ENCODE results near the gene PSMA4. TPM values are rescaled to one million over a fixed set of nuclear protein-coding genes. Genes with fewer than 3 reads are reported as not detected.

Gene PSMA4
- total RNA-seq, 4 donors from 2014 or later = 99.9 to 191 (median 118) TPM

DNA sequence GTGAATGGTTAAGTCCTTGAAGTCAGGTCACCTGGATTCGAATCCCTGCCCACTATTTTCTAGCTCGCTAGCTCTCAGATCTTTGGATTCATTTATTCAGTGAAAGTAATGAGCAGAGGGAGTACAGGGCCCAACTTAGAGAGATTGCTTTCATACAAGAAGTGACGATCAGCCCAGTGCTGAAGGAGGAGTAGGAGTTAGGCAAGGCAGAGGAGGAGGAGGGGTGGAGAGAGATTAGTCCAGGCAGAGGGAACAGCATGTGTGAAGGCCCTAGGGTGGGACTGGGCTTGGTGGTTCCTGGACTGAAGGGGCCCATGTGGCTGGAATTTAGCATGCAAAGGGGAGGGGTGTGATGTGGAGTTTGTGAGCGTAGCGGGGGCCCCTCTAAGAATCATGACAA, 21.2 kb downstream of the PSMA4 start:
- no peak for ATAC-seq
- Histone ChIP-seq H3K4me3 (no peak overlapping the region), H3K36me3 (no peaks in the 10 kb centered on the region), H3K9me3 (no peaks in the 10 kb centered on the region), H3K27ac (no peak overlapping the region), H3K27me3 (no peaks in the 10 kb centered on the region), H3K4me1 (peaks cover 0 to 18% (median 0%) of the 10 kb centered on the region in 3 donors)
- WGBS, 2 donors (ENCODE audit: low coverage in 1 of 2) = 79 to 81% methylated on average over 5 of the region's 5 CpGs
- TF ChIP-seq CTCF (IDR thresholded peaks at IDR 0.05) = no peak
- no peak for TF ChIP-seq POLR2AphosphoS5 (IDR thresholded peaks at IDR 0.05)
- no peak for TF ChIP-seq POLR2A (IDR thresholded peaks at IDR 0.05)
- TF ChIP-seq EP300 (IDR thresholded peaks at IDR 0.05) = no peak

GRCh38 chr15:78563092-78563491, 22.8 kb downstream of the PSMA4 start:
- 90 to 100% methylated on average over 1 to 2 of the region's 2 CpGs for WGBS, 2 donors (ENCODE audit: low coverage in 1 of 2)
- Histone ChIP-seq H3K36me3 (no peaks in the 10 kb centered on the region), H3K4me1 (peaks cover 0 to 20% (median 0%) of the 10 kb centered on the region in 3 donors), H3K4me3 (no peak overlapping the region), H3K27me3 (no peaks in the 10 kb centered on the region), H3K9me3 (no peaks in the 10 kb centered on the region), H3K27ac (no peak overlapping the region)
- TF ChIP-seq POLR2AphosphoS5 (IDR thresholded peaks at IDR 0.05) (no peak), EP300 (IDR thresholded peaks at IDR 0.05) (no peak), CTCF (IDR thresholded peaks at IDR 0.05) (no peak), POLR2A (IDR thresholded peaks at IDR 0.05) (no peak)
- ATAC-seq = no peak

GRCh38 chr15:78564743-78565096, 24.5 kb downstream of the PSMA4 start:
- no peaks in the 10 kb centered on the region for H3K36me3 ChIP-seq
- peaks cover 6% of the 10 kb centered on the region for H3K27me3 ChIP-seq
- no peak for TF ChIP-seq POLR2A (IDR thresholded peaks at IDR 0.05)
- TF ChIP-seq POLR2AphosphoS5 (IDR thresholded peaks at IDR 0.05) = no peak
- TF ChIP-seq EP300 (IDR thresholded peaks at IDR 0.05) = no peak
- TF ChIP-seq CTCF (IDR thresholded peaks at IDR 0.05) = no peak
- 49 to 57% methylated on average over 9 of the region's 11 CpGs for WGBS, 2 donors (ENCODE audit: low coverage in 1 of 2)
- H3K4me1 ChIP-seq = peaks cover 0 to 20% (median 0%) of the 10 kb centered on the region in 3 donors
- no peaks in the 10 kb centered on the region for H3K9me3 ChIP-seq
- peak overlapping the region in 1 of 2 donors; percentile 71 for H3K4me3 ChIP-seq
- H3K27ac ChIP-seq = peak overlapping the region in 3 of 4 donors; percentile 70 to 80 (median 75)
- no peak for ATAC-seq

DNA sequence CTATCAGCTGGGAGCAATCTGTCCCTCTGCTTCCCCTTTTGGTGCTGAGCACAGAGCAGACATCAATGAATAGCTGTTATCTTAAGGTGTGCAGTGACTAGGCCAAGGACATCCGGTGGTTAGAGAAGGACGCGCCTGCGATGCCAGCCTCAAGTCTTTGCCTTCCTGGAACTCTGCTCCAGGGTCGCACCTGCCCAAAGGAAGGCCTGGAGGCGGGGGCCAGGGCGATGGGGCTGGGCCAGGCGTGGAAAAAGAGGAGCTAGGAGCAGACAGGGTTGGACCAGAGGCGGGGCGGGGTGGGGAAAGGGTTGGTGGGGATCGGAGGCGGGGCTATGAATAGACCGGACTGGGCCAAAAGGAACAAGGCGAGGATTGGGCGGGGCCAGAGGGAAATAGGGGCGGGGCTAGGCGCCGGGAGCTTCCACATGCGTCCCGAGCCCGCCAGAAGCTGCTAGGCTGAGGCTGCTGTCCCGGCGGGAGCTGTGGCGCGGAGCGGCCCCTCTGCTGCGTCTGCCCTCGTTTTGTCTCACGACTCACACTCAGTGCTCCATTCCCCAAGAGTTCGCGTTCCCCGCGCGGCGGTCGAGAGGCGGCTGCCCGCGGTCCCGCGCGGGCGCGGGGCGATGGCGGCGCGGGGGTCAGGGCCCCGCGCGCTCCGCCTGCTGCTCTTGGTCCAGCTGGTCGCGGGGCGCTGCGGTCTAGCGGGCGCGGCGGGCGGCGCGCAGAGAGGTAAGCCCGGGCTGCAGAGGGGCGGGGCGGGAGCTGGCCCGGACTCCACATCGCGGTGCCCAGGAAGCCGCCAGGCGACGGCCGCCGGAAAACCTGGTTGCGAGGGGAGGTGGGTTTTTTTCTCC, 25.1 kb downstream of the PSMA4 start, which contains the start of gene CHRNA5:
Gene CHRNA5, plus strand, starts transcription at position 424 of the 854 bp plus-strand sequence. Its CDS starts 200 bp downstream, at position 624.
- no peak for TF ChIP-seq EP300 (IDR thresholded peaks at IDR 0.05)
- TF ChIP-seq CTCF (IDR thresholded peaks at IDR 0.05) = no peak
- TF ChIP-seq POLR2AphosphoS5 (IDR thresholded peaks at IDR 0.05) = no peak
- no peak for TF ChIP-seq POLR2A (IDR thresholded peaks at IDR 0.05)
- ATAC-seq = peak; percentile 99
- Histone ChIP-seq H3K4me3 (peak within 1 kb of the TSS; percentile 52 to 71), H3K4me1 (peaks cover 0 to 20% (median 0%) of the 10 kb centered on the region in 3 donors), H3K9me3 (no peaks in the 10 kb centered on the region), H3K36me3 (no peaks in the 10 kb centered on the region), H3K27ac (peak within 1 kb of the TSS in 3 of 4 donors; percentile 70 to 80 (median 75)), H3K27me3 (peaks cover 10% of the 10 kb centered on the region)
- 0% methylated on average over 1 to 14 of the region's 75 CpGs for WGBS, 2 donors (ENCODE audit: low coverage in 1 of 2)

Measured in gastroesophageal sphincter (tissue), 4 donors.